Measurements from ENCODE around the gene PARL. TPM values are rescaled to one million over a fixed set of nuclear protein-coding genes. Genes with fewer than 3 reads are reported as not detected.
"Not testable (repeated sequence)": the region's sequence is repeated elsewhere in the genome, so short reads cannot be mapped to it uniquely, and the experiment has no call there.

PARL gene
- total RNA-seq, 4 donors from 2014 or later, result 7.4 to 69.9 (median 22.5) TPM

GRCh38 chr3:183796372-183796771 lies 88.3 kb downstream of the PARL start:
- TF ChIP-seq CTCF (IDR thresholded peaks at IDR 0.05), result no peak
- TF ChIP-seq POLR2A (IDR thresholded peaks at IDR 0.05), result no peak
- intact Hi-C loops (cut with DNase I; ENCODE audit: low total_unique reads), result no loop called here
- no peaks in the 10 kb centered on the region for H3K36me3 ChIP-seq

GRCh38 chr3:183794452-183794851 lies 90.2 kb downstream of the PARL start:
- Histone ChIP-seq H3K4me3 (no peak overlapping the region), H3K27ac (no peak overlapping the region), H3K27me3 (no peaks in the 10 kb centered on the region), H3K36me3 (no peaks in the 10 kb centered on the region), H3K4me1 (no peaks in the 10 kb centered on the region), H3K9me3 (no peaks in the 10 kb centered on the region)
- intact Hi-C loops (cut with DNase I; ENCODE audit: low total_unique reads), result no loop called here
- no peak for TF ChIP-seq CTCF (IDR thresholded peaks at IDR 0.05)
- TF ChIP-seq POLR2A (IDR thresholded peaks at IDR 0.05), result no peak
- no peak for DNase-seq

More at GRCh38 chr3:183796372-183796771, 88.3 kb downstream of the PARL start:
- Histone ChIP-seq H3K9me3 (no peaks in the 10 kb centered on the region), H3K4me3 (no peak overlapping the region), H3K27me3 (no peaks in the 10 kb centered on the region), H3K4me1 (no peaks in the 10 kb centered on the region), H3K27ac (no peak overlapping the region)
- no peak for DNase-seq

- Histone ChIP-seq H3K4me1 (no peaks in the 10 kb centered on the region), H3K27me3 (no peaks in the 10 kb centered on the region), H3K27ac (no peak overlapping the region), H3K9me3 (no peaks in the 10 kb centered on the region), H3K36me3 (no peaks in the 10 kb centered on the region), H3K4me3 (no peak overlapping the region)
- no peak for DNase-seq
- no peak for TF ChIP-seq POLR2A (IDR thresholded peaks at IDR 0.05)
- no peak for TF ChIP-seq CTCF (IDR thresholded peaks at IDR 0.05)
- intact Hi-C loops (cut with DNase I; ENCODE audit: low total_unique reads), result no loop called here
Observed at GRCh38 chr3:183792976-183793375, 91.7 kb downstream of the PARL start.

- no peaks in the 10 kb centered on the region for H3K36me3 ChIP-seq
- H3K9me3 ChIP-seq, result no peaks in the 10 kb centered on the region
- intact Hi-C loops (cut with DNase I; ENCODE audit: low total_unique reads), result no loop called here
- DNase-seq, result no peak
- no peaks in the 10 kb centered on the region for H3K27me3 ChIP-seq
- H3K4me3 ChIP-seq, result no peak overlapping the region
- TF ChIP-seq POLR2A (IDR thresholded peaks at IDR 0.05), result no peak
- TF ChIP-seq CTCF (IDR thresholded peaks at IDR 0.05), result no peak
- H3K4me1 ChIP-seq, result no peaks in the 10 kb centered on the region
- no peak overlapping the region for H3K27ac ChIP-seq
Observed at GRCh38 chr3:183790700-183791099, 94.0 kb downstream of the PARL start.

- DNase-seq, result no peak
- no peak overlapping the region for H3K27ac ChIP-seq
- H3K27me3 ChIP-seq, result no peaks in the 10 kb centered on the region
- TF ChIP-seq CTCF (IDR thresholded peaks at IDR 0.05) (no peak), POLR2A (IDR thresholded peaks at IDR 0.05) (no peak)
- intact Hi-C loops (cut with DNase I; ENCODE audit: low total_unique reads), result no loop called here
- no peaks in the 10 kb centered on the region for H3K36me3 ChIP-seq
- H3K4me1 ChIP-seq, result no peaks in the 10 kb centered on the region
- no peak overlapping the region for H3K4me3 ChIP-seq
- H3K9me3 ChIP-seq, result no peaks in the 10 kb centered on the region
Observed at GRCh38 chr3:183789826-183790225, 94.9 kb downstream of the PARL start.

GRCh38 chr3:183784503-183784902 lies 100.2 kb downstream of the PARL start:
- H3K27ac ChIP-seq; H3K27me3 ChIP-seq; H3K4me1 ChIP-seq; H3K9me3 ChIP-seq; DNase-seq; intact Hi-C loops (cut with DNase I; ENCODE audit: low total_unique reads); H3K4me3 ChIP-seq; H3K36me3 ChIP-seq: not testable (repeated sequence)

All from uterus (tissue), 4 donors.